ENCODE measurements around the gene LACTBL1.
"Not testable (repeated sequence)": the region's sequence is repeated elsewhere in the genome, so short reads cannot be mapped to it uniquely, and the experiment has no call there.

Gene LACTBL1

GRCh38 chr1:23018661-23019093 is 46.0 kb upstream of the LACTBL1 start:
- CTCF ChIA-PET: interaction anchor here (0.6 to 1.8 kb wide), 2 partner anchors 42 to 96 kb away, joined by 4 read pairs; no protein-coding TSS in a partner anchor
- POLR2A ChIA-PET (ENCODE audit: low non-redundant PET): interaction anchor here (0.7 kb wide), 2 partner anchors 61 to 202 kb away, joined by 3 to 5 read pairs; no protein-coding TSS in a partner anchor
- peak overlapping the region; percentile 88 for H3K27ac ChIP-seq
- DNase-seq (ENCODE audit: low spot score): peak; percentile 20
- TF ChIP-seq, protein P1, sequence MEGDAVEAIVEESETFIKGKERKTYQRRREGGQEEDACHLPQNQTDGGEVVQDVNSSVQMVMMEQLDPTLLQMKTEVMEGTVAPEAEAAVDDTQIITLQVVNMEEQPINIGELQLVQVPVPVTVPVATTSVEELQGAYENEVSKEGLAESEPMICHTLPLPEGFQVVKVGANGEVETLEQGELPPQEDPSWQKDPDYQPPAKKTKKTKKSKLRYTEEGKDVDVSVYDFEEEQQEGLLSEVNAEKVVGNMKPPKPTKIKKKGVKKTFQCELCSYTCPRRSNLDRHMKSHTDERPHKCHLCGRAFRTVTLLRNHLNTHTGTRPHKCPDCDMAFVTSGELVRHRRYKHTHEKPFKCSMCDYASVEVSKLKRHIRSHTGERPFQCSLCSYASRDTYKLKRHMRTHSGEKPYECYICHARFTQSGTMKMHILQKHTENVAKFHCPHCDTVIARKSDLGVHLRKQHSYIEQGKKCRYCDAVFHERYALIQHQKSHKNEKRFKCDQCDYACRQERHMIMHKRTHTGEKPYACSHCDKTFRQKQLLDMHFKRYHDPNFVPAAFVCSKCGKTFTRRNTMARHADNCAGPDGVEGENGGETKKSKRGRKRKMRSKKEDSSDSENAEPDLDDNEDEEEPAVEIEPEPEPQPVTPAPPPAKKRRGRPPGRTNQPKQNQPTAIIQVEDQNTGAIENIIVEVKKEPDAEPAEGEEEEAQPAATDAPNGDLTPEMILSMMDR (conservative IDR thresholded peaks at IDR 0.05; ENCODE audit: low read depth): no peak

GRCh38 chr1:23013657-23014056 is 41.0 kb upstream of the LACTBL1 start:
- POLR2A ChIA-PET (ENCODE audit: low non-redundant PET): no interaction called here
- H3K27ac ChIP-seq: peak overlapping the region; percentile 51
- DNase-seq (ENCODE audit: low spot score): peak; percentile 42
- CTCF ChIA-PET: interaction anchor here (0.7 kb wide), 1 partner anchor 1302 kb away, joined by 5 read pairs; no protein-coding TSS in a partner anchor
- TF ChIP-seq, protein P1 (conservative IDR thresholded peaks at IDR 0.05; ENCODE audit: low read depth): no peak

DNA sequence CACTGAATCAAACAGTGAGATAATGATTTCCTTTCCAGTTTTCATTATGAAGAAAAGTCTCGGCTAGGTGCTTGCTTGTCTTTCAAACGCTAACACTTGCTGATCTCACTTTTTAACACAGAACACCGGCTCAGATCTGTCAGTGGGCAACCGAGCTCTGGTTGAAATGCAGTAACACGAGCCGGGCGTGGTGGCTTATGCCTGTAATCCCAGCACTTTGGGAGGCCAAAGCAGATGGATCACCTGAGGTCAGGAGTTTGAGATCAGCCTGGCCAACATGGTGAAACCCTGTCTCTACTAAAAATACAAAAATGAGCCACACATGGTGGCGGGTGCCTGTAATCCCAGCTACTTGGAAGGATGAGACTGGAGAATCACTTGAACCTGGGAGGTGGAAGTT is 37.4 kb upstream of the LACTBL1 start:
- DNase-seq (ENCODE audit: low spot score); POLR2A ChIA-PET (ENCODE audit: low non-redundant PET): not testable (repeated sequence)
- CTCF ChIA-PET: interaction anchor here (0.7 kb wide), 1 partner anchor 40 kb away, joined by 3 read pairs; no protein-coding TSS in a partner anchor
- peak overlapping the region; percentile 94 for H3K27ac ChIP-seq

DNA sequence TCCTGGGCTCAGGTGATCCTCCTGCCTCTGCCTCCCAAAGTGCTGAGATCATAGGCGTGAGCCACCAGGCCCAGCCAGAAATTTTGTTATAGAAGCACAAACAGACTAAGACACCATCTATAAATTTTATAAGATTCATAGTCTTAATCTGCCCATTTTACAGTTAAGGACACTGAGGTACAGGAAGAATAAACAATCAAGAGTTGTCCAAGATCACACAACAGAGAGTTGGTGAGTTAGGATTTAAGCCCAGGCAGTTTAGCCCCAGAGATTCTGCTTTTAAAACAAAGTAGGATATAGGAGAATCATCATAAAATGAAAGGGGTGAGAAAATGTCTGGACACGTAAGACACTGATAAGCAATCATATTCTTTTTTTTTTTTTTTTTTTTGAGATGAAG is 36.2 kb upstream of the LACTBL1 start:
- no peak overlapping the region for H3K27ac ChIP-seq
- POLR2A ChIA-PET (ENCODE audit: low non-redundant PET): no interaction called here
- CTCF ChIA-PET: interaction anchor here (0.6 kb wide), 1 partner anchor 250 kb away, joined by 3 read pairs; no protein-coding TSS in a partner anchor
- TF ChIP-seq, protein P1 (conservative IDR thresholded peaks at IDR 0.05; ENCODE audit: low read depth): no peak
- DNase-seq (ENCODE audit: low spot score): no peak

DNA sequence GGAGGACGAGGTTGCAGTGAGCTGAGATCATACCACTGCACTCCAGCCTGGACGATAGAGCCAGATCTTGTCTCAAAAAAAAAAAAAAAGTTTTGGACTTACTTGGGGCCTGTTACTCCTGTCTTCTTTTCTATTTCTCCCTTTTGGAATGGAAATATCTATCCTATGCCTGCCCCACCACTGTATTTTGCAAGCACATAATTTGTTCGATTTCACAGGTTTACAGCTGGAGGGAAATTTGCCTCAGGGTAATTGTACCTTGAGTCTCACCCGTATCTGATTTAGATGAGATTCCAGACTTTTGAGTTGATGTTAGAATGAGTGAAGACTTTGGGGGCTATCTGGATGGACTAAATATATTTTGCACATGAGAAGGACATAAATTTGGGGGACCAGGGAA is 34.4 kb upstream of the LACTBL1 start:
- ChIA-PET CTCF (interaction anchor here (0.9 kb wide), 1 partner anchor 42 kb away, joined by 3 read pairs; no protein-coding TSS in a partner anchor), POLR2A (ENCODE audit: low non-redundant PET) (interaction anchor here (1.3 kb wide), 1 partner anchor 12 kb away, joined by 4 read pairs; the partner anchor contains the start of gene KDM1A)
- H3K27ac ChIP-seq: no peak overlapping the region
- no peak for DNase-seq (ENCODE audit: low spot score)
- TF ChIP-seq, protein P1 (conservative IDR thresholded peaks at IDR 0.05; ENCODE audit: low read depth): no peak

- POLR2A ChIA-PET (ENCODE audit: low non-redundant PET); CTCF ChIA-PET; H3K27ac ChIP-seq; DNase-seq (ENCODE audit: low spot score): not testable (repeated sequence)
These were observed 32.1 kb upstream of the LACTBL1 start for GRCh38 chr1:23004769-23005168.

GRCh38 chr1:23004112-23004511 is 31.4 kb upstream of the LACTBL1 start:
- CTCF ChIA-PET: no interaction called here
- POLR2A ChIA-PET (ENCODE audit: low non-redundant PET): no interaction called here
- DNase-seq (ENCODE audit: low spot score): no peak
- H3K27ac ChIP-seq: no peak overlapping the region
- TF ChIP-seq, protein P1 (conservative IDR thresholded peaks at IDR 0.05; ENCODE audit: low read depth): no peak

GRCh38 chr1:23002218-23002617 is 29.6 kb upstream of the LACTBL1 start:
- H3K27ac ChIP-seq; DNase-seq (ENCODE audit: low spot score); CTCF ChIA-PET; POLR2A ChIA-PET (ENCODE audit: low non-redundant PET): not testable (repeated sequence)

DNA sequence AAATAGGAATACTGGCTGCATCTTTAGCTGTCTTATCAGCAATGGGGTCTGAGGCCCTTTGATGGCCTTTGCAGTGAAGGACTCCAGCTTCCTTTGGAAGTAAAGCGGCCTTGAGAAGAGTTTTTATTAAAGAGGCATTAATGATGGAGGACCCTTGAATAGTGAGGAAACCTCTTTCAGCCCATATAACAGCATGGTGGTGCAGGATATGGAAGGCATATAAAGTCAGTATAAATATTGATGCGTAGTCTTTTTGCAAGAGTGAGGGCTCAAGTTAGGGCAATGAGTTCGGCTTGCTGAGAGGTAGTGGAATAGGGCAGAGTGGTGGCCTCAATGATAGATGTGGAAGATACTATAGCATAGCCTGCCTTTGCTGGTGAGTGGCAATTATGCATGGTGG is 27.5 kb upstream of the LACTBL1 start:
- DNase-seq (ENCODE audit: low spot score); H3K27ac ChIP-seq; POLR2A ChIA-PET (ENCODE audit: low non-redundant PET); CTCF ChIA-PET: not testable (repeated sequence)

- CTCF ChIA-PET; H3K27ac ChIP-seq; POLR2A ChIA-PET (ENCODE audit: low non-redundant PET); DNase-seq (ENCODE audit: low spot score): not testable (repeated sequence)
These were observed 24.9 kb upstream of the LACTBL1 start for GRCh38 chr1:22997528-22997927.
